HG02852 (cell line): ENCODE results near the gene TSTD1.
"Not testable (repeated sequence)": the region's sequence is repeated elsewhere in the genome, so short reads cannot be mapped to it uniquely, and the experiment has no call there.

Source experiments
- ATAC-seq: cut with Tn5 transposase; IDR thresholded peaks from one replicate; pipeline ENCODE4 v1.9.1; 2021; ENCODE audit warnings: mild to moderate bottlenecking, moderate library complexity; ENCODE audit not compliant: unreplicated experiment

The TSTD1 gene

GRCh38 chr1:161069241-161069640 lies 30.5 kb upstream of the TSTD1 start:
- peak; percentile 4 for ATAC-seq

DNA sequence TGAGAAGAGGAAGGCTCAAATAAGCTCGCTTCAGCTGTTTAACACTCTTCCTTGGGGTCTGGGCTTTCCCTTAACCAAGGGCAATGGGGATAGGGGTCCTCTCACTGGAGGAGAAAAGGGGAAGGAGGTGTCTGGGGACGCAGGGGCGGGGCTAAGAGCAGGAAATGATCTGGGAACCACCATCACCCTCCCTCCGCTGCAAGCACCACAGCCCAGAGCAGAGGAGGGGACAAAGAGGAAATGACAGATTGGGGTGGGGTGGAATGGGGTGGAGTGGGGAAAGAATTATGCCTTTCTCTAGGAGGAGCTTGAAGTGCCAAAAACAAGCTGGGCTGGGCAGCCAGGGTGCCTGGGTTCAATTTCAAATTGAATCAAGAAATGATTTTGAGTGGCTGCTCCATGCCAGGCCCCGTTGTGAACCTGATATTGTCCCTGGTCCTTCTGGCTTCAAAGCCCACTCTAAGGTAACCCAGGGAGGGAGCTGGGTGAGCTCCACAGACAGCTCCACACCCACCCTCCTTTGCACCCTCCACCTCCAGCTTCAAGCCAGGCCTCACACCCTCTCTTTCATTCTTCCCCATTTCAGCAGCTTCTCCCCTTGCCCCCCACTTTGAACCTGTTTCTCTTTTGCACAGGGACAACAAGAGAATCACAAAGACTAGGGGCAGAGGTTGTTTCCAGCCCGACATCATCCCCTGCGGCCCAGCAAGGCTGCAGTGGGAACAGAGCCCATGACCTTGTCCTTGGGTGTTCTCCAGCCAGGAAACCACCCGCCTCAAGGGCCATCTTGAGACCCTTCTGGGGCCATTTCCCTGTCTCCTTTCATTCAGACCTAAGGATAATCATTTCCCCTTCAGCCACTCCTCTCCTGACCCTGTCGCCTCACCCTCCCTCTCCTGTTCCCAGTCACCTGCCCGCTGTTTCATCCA lies 29.8 kb upstream of the TSTD1 start:
- peak; percentile 54 for ATAC-seq

- no peak for ATAC-seq
These were observed 27.9 kb upstream of the TSTD1 start for GRCh38 chr1:161066694-161067093.

DNA sequence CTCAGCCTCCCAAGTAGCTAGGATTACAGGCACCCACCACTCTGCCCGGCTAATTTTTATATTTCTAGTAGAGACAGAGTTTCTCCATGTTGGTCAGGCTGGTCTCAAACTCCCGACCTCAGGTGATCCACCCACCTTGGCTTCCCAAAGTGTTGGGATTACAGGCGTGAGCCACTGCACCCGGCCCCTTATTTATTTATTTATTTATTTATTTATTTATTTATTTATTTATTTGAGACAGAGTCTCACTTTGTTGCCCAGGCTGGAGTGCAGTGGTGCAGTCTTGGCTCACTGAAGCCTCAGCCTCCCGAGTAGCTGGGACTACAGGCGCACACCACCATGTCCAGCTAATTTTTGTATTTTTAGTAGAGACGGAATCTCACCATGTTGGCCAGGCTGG lies 26.9 kb upstream of the TSTD1 start:
- ATAC-seq, result not testable (repeated sequence)

DNA sequence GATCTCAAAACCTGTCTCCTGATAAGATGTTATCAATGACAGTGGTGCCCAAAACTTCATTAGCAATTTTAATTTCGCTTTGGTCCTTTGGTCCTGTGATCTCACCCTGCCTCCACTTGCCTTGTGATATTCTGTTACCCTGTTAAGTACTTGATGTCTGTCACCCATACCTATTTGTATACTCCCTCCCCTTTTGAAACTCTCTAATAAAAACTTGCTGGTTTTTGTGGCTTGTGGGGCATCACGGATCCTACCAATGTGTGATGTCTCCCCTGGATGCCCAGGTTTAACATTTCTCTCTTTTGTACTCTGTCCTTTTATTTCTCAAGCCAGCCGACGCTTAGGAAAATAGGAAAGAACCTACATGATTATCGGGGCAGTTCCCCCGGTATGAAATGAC lies 25.2 kb upstream of the TSTD1 start:
- ATAC-seq, result not testable (repeated sequence)

GRCh38 chr1:161061419-161061818 lies 22.7 kb upstream of the TSTD1 start:
- no peak for ATAC-seq

DNA sequence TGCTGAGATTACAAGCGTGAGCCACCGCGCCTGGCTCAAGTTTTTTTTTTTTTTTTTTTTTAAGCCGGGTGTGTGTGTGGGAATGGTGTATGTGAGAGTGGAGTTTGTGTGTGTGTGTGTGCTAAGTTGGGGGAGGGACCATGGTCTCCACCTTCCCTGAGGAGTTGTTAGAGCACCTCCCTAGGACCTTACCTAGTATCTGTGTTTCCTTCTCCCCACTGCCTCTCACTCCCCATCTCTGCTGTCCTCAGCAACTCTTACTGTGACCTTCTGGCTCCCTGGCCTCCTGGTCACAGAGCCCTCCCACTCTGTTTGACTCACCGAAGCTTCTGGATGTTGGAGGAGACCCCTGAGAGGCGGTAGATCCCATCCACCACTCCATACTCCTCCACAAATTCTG lies 20.5 kb upstream of the TSTD1 start:
- no peak for ATAC-seq

DNA sequence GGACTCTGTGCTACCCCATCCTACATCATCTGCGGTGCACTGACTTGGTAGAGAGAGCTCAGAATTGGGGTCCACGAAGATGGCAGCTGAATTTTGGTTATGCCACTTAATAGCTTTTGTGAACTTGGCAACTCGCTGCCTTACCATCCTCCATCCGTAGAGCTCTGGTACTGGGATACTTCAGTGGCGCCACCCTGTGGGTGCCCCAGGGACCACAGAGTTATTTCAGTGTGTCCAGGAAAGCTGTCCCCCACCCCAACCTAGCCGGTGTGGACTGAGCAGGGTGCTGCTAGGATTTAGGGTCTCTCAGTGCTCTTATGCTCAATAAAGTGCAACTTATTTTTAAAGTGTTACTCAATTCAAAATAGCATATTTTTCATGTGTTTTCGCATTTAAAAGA lies 16.0 kb upstream of the TSTD1 start:
- no peak for ATAC-seq

DNA sequence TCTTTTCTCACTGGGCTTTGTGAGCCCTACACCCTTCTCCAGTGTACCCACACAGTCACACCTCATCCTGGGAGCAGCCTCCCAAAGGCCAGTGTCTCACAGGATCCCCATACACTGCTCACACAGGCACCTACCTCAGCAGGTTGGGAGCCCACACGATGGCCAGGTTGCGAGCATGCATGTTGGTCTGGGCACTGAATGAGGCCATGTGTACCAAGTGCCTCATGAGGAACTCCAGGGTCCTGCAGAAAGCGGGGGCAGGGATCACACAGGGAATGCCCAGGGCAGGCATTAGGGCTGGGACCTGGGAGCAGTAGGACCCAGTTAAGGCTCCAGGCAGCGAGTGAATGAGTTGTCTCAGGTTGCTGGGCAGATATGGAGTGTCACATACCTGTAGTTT lies 15.5 kb upstream of the TSTD1 start:
- ATAC-seq, result no peak

- ATAC-seq, result no peak
These were observed 14.1 kb upstream of the TSTD1 start for GRCh38 chr1:161052899-161053298.

DNA sequence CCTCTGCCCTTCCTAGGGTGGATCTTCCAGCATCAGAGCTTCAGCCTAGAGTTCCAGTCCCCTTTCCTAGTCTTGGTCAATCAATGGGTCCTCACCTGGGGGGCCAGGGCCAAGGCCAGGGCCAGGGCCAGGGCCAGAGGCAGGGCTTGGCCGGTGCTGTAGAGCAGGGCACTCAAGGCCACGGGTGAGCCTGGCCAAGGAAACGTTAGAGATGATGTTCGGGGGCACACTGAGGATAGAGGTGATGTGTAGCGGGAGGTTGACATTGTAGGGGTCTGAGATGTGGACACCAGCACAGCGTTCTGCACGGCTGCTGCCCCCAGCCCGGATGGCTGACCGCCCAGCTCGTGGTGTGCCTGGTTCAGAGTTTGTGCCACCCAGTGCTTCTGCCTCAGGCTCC lies 12.5 kb upstream of the TSTD1 start:
- ATAC-seq, result no peak

GRCh38 chr1:161048949-161049722 lies 10.4 kb upstream of the TSTD1 start:
- no peak for ATAC-seq

GRCh38 chr1:161047436-161048420 lies 9.0 kb upstream of the TSTD1 start:
- no peak for ATAC-seq

DNA sequence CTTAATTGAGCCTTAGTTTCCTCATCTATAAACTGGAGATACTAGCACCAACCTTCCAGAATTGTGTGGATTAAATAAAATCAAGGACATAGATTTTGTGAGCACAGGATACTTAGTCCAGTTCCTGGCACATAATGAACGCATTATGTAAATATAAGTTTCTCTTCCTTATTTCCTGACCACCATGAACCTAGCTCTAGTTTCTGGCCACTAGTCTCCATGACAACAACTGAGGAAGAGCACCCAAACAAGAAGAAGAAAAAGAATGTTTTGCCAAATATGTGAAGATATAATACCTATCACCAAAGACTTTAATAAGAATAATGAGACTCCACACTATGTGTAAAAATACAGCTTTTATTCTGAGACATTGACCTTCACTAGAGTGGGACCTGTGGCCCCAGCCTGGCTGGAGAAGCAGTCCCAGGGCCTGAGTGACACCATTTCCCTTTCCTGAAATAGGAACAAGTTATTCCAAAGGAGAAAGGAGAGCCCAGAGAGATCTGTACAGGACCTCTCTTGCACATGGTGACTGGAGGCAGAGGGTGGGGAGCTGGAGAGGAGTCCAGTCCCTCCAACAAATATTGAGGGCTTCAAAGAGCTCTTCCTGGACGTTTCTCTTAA lies 8.0 kb upstream of the TSTD1 start:
- peak; percentile 35 for ATAC-seq

DNA sequence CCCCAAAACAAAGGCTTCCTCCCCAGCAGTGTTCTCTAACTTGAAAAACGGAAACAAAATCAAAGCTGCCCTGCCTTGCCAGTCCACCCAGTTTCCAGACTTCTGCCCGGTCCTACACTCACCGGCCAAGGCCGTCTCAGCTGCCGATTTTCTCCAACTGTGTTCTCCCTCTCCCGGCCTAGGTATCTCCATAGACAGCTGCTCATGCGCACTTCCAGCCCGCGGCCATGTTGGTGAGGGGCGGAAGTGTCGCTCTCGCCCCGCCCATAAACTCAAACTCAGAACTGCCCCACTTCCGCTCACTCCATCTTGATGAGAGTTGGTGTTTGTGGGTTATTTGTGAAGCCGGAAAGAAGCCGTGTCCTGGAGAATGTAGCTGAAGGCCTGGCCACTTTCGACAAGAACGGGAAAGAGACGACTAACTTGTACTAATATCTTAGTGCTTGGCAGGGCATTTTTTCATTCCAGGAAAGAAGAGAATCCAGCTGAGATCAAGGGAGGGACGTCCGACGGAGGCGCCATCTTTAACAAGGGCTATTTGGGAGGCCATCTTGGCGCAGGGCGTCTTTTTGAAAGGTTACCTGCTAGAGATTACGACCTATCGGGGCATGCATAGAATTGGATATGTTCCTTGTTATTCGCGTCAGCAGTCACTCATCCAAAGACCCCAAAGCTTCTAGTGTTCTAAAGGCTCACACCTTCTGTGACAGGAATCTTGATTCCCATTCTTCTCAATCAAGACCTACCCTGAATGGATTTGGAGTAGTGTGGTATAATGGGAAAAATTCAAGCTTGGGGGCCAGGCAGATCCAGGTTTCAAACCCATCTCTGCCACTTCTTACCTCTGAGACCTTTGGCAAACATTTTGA lies 7.2 kb upstream of the TSTD1 start, which contains the start of gene USF1:
Gene USF1 (minus strand): TSS at position 242 of the 869 bp plus-strand sequence. CDS start 2,702 bp downstream, outside the sequence.
- ATAC-seq, result peak; percentile 64

DNA sequence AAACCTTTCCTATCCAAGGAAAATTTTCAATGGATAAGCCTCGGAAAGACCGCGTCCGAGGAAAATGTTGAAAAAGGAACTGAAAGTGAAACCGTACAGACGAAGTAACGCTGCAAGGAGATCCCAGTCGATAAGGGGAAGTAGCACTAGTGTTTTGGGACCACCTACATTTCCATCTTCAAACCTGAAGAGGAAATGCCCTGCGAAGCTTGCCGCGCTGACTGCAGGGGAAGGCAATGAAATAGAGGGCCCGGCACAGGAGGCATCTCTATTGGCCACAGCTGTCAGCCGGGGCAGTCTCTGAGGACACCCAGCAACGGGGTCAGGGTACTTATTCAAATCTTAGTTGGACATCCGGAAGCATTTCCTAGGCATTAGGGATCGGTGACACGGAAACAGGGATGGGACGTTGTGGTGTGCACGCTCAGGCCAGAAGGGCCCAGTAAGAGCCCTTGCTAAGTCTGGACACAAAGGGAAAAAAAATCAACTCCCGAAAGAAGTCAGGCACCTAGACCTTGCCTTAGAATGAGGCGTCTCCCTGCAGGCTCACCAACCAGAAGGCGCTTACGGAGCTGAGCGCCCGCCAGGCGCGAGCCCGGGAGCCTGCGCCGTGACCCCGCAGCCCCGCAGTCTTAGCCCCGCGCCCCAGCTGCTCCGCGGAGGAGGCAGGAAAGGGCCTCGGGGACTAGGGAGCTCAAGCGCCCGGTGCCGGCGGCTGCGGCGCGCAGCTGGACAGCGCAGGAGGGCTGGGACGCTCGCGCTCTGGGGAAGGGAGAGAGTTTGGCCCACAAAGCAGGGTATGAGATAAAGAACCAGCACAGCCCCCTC lies 6.4 kb upstream of the TSTD1 start:
- ATAC-seq, result peak; percentile 40

DNA sequence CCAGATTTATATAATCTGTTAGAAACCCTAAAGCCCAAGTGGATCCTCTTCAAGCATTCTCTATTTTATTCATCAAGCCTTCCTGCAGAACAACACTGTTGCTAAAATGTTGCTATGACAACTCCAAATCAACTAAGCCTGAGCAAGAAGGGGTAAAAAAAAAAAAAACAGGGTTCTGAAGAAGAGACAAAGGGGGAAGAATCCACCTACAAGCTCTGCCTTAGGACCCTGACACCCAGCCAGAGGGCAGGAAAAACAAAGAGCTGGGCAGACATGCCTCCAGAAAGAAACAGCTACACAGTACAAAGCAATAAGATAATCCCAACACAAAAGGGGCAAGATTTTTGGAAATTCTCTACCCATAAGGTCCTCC lies 5.8 kb upstream of the TSTD1 start:
- no peak for ATAC-seq

DNA sequence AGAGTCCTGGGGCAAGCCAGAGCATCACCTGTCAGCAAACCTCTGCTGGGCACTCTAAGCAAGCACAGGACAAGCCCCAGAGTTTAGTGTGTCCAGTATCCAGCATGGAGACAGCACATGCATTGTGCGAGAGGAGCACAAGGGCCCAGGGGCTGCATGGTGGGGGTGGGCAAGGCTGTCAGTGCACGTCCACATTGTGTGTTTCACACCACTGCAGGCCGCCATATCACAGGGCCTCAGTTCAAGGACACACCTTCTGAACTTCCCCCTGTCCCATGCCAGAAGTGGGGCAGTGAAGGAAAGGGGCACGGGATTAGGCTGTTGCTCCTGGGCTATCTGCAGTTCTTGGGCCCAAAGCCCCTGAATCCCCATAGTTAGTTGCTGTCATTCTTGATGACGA lies 782 bp upstream of the TSTD1 start:
- no peak for ATAC-seq
